Measurements from ENCODE around the gene HOXC10.

Gene HOXC10

GRCh38 chr12:53964315-53964713 lies 20.6 kb upstream of the HOXC10 start:
- TF ChIP-seq CTCF (IDR thresholded peaks at IDR 0.05), result no peak

GRCh38 chr12:53965281-53966084 lies 19.5 kb upstream of the HOXC10 start:
- no peak for TF ChIP-seq CTCF (IDR thresholded peaks at IDR 0.05)

GRCh38 chr12:53966085-53966384 lies 18.9 kb upstream of the HOXC10 start:
- no peak for TF ChIP-seq CTCF (IDR thresholded peaks at IDR 0.05)

- TF ChIP-seq CTCF (IDR thresholded peaks at IDR 0.05), result no peak
Observed at GRCh38 chr12:53966385-53967133, 18.4 kb upstream of the HOXC10 start.

- TF ChIP-seq CTCF (IDR thresholded peaks at IDR 0.05), result no peak
Observed at GRCh38 chr12:53967421-53967925, 17.5 kb upstream of the HOXC10 start.

GRCh38 chr12:53968214-53969127 lies 16.5 kb upstream of the HOXC10 start:
- TF ChIP-seq CTCF (IDR thresholded peaks at IDR 0.05), result no peak

GRCh38 chr12:53969588-53970259 lies 15.2 kb upstream of the HOXC10 start:
- TF ChIP-seq CTCF (IDR thresholded peaks at IDR 0.05), result no peak
